ENCODE results near the gene CELA3A. TPM values are rescaled to one million over a fixed set of nuclear protein-coding genes. Genes with fewer than 3 reads are reported as not detected.
"Not testable (repeated sequence)": the region's sequence is repeated elsewhere in the genome, so short reads cannot be mapped to it uniquely, and the experiment has no call there.

The CELA3A gene, protein sequence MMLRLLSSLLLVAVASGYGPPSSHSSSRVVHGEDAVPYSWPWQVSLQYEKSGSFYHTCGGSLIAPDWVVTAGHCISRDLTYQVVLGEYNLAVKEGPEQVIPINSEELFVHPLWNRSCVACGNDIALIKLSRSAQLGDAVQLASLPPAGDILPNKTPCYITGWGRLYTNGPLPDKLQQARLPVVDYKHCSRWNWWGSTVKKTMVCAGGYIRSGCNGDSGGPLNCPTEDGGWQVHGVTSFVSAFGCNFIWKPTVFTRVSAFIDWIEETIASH
- not detected in 2 replicates for total RNA-seq (2014; rRNA removed; shearing (Covaris generic); ENCODE audit: low replicate concordance)

DNA sequence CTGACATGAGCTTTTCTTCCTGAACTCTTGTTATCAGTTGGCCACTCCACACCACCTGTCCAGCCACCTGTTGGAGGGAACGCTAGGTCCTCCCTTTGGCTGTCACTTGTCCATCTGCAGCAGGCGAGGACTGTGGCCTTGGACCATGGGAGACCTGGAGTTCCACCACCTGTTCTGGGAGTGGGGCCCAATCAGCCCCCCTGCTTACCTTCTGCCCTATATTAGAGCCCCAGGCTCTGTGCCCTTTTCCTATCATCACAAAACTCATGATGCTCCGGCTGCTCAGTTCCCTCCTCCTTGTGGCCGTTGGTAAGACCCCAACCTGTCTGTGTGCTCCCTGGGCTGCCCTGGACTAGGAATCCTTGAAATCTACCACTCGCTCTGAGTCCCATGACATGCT lies at the start of gene CELA3A:
Gene CELA3A, plus strand, starts transcription at position 249 of the 400 bp plus-strand sequence. Its CDS starts 18 bp downstream, at position 267.
- DNase-seq (ENCODE audit: low read depth) = no peak
- in situ Hi-C loops (cut with HindIII; ENCODE audit: low pct_unique_long_range_greater_than_20kb, low sequenced_read_pairs) = no loop called here

GRCh38 chr1:21952786-21953520 lies 48.5 kb upstream of the CELA3A start:
- in situ Hi-C loops (cut with HindIII; ENCODE audit: low pct_unique_long_range_greater_than_20kb, low sequenced_read_pairs) = no loop called here
- DNase-seq (ENCODE audit: low read depth) = no peak

GRCh38 chr1:21955058-21955457 lies 46.4 kb upstream of the CELA3A start:
- no peak for DNase-seq (ENCODE audit: low read depth)
- in situ Hi-C loops (cut with HindIII; ENCODE audit: low pct_unique_long_range_greater_than_20kb, low sequenced_read_pairs) = no loop called here

DNA sequence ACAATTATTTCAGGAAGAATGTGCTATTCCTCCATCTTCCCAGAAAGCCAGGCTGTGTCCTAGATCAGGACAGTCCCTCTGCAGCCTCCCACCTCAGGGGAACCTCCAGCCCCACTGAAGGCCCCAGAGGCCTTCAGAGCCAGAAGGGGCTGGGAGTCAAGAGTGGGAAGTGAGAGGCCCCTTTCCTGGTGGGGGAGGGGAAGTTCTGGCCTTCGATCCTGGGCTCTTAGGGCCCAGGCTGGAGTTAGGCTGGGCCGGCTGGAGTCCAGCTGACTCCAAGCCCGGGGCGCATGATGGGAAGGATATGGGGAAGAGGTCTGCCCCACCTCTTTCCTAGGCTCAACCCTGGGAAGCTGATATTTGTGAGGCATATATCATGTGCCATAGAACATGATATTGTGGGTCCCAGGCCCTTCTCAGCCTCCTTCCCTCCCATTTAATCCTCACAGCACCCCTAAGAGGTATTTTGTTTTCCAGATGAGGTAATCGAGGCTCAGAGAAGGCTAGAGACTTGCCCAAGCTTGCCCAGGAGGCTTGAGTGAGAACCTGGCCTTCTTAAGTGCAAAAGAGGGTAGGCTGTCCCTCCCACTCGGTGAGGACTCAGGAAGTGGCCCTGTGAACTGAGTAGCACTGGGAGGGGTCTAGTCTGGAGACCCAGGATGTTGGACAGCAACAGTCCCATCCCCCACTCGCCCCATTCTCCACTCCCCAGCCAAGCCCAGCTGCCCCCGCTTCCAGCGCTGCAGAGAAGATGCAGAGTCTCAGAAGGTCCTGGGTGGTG lies 45.8 kb upstream of the CELA3A start:
- DNase-seq (ENCODE audit: low read depth) = no peak
- in situ Hi-C loops (cut with HindIII; ENCODE audit: low pct_unique_long_range_greater_than_20kb, low sequenced_read_pairs) = no loop called here

GRCh38 chr1:21956720-21957552 lies 44.5 kb upstream of the CELA3A start:
- peak; percentile 91 for DNase-seq (ENCODE audit: low read depth)
- in situ Hi-C loops (cut with HindIII; ENCODE audit: low pct_unique_long_range_greater_than_20kb, low sequenced_read_pairs) = no loop called here

DNA sequence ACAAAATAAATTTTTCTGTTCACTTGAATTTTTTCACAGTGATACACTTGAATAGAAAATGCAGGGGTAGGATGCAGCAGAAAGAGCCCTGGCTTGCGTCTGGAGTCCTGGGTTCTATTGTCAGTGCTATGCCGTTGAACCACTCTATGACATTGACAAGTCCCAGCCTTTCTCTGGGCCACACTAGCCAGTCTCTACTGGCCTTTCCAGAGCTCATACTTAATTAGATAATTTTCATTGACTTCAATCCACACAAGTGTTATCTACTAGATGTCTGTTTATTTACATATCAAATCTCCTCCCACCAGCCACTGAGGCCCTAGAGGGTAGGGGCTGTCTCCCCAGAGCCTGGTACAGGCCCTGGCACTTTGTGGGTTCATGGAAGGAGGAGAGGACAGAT lies 40.1 kb upstream of the CELA3A start:
- in situ Hi-C loops (cut with HindIII; ENCODE audit: low pct_unique_long_range_greater_than_20kb, low sequenced_read_pairs) = no loop called here

DNA sequence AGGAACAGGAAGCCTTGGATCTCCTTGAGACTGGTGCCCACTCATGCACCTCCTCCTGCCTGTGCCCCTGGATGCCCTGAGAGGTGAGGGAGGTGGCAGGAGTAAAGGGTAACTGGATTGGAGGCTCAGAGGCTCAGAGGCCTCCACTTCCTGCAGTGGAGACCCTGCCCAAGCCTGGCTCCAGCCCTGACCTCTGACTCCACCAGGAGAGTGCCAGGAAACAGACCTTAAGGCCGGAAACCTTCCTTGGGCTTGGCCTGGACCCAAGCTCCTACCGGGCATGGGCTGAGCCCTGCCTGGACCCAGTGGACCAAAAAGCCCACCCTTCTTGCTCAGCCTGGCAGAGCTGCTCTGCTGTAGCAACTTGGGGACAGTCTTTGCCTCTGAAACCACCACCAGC lies 39.7 kb upstream of the CELA3A start:
- DNase-seq (ENCODE audit: low read depth) = no peak
- in situ Hi-C loops (cut with HindIII; ENCODE audit: low pct_unique_long_range_greater_than_20kb, low sequenced_read_pairs) = no loop called here

More for the DNA sequence above, 40.1 kb upstream of the CELA3A start:
- DNase-seq (ENCODE audit: low read depth) = no peak

DNA sequence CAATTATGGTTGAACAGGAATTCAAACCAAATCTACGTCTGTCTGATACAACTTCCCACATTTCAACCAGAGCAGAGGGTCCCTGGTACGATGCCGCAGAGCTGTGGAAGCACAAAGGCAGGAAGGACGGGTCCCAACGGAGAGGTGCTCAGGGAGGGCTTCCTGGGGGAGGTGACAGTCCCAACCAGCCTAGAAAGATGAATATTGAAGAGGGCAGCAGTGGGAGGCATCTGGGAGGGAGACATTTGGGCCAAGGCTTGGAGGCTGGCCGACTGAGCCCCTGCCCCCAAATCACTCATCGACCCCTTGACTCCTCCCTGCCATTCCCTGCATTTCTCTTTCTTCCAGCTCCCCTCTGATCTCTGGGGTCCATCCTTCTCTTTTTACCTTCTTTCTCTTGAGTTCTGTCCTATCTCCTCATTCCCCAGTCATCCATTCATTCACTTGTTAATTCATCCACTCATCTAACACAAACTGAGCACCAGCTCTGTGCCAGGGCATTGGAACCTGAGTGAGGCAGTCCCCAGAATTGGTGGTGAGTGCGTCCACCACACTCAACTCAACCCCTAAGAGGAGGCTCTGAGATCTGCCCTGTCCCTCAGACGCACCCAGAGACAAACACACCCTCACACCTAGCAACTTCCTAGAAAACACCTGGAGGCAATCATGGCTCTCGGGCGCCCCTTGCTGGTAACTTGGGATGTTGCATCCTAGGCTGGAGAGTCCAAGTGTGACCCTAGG lies 37.8 kb upstream of the CELA3A start:
- in situ Hi-C loops (cut with HindIII; ENCODE audit: low pct_unique_long_range_greater_than_20kb, low sequenced_read_pairs) = no loop called here
- DNase-seq (ENCODE audit: low read depth) = peak; percentile 74

- in situ Hi-C loops (cut with HindIII; ENCODE audit: low pct_unique_long_range_greater_than_20kb, low sequenced_read_pairs) = no loop called here
These were observed 35.0 kb upstream of the CELA3A start for GRCh38 chr1:21966247-21967000.

GRCh38 chr1:21967216-21967615 lies 34.2 kb upstream of the CELA3A start:
- DNase-seq (ENCODE audit: low read depth); in situ Hi-C loops (cut with HindIII; ENCODE audit: low pct_unique_long_range_greater_than_20kb, low sequenced_read_pairs): not testable (repeated sequence)

More at GRCh38 chr1:21966247-21967000, 35.0 kb upstream of the CELA3A start:
- peak; percentile 43 for DNase-seq (ENCODE audit: low read depth)

DNA sequence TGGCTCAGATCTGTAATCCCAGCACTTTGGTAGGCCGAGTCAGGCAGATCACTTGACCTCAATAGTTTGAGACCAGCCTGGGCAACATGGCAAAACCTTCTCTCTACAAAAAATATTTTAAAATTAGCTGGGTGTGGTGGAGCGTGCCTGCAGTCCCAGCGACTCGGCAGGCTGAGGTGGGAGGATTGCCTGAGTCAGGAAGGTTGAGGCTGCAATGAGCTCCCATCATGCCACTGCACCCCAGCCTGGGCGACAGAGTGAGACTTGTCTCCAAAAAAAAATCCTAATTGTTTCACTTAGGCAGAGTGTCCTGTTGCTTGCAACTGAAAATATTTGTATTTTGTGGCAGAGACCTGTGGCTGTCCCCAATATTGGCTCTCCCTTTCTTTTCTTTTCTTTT lies 32.4 kb upstream of the CELA3A start:
- DNase-seq (ENCODE audit: low read depth); in situ Hi-C loops (cut with HindIII; ENCODE audit: low pct_unique_long_range_greater_than_20kb, low sequenced_read_pairs): not testable (repeated sequence)

DNA sequence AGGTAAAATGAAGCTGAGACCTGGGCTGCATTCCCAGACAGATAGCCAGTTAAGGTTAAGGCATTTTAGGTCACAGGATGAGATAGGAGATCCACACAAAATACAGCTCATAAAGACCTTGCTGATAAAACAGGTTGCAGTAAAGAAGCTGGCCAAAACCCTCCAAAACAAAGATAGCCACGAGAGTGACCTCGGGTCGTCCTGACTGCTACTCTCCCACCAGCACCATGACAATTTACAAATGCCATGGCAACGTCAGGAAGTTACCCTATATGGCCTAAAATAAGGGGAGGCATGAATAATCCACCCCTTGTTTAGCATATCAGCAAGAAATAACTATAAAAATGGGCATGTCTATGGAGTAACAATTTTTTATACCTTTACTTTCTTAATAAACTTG lies 30.9 kb upstream of the CELA3A start:
- DNase-seq (ENCODE audit: low read depth); in situ Hi-C loops (cut with HindIII; ENCODE audit: low pct_unique_long_range_greater_than_20kb, low sequenced_read_pairs): not testable (repeated sequence)

GRCh38 chr1:21972973-21973441 lies 28.4 kb upstream of the CELA3A start:
- peak; percentile 32 for DNase-seq (ENCODE audit: low read depth)
- in situ Hi-C loops (cut with HindIII; ENCODE audit: low pct_unique_long_range_greater_than_20kb, low sequenced_read_pairs) = not testable (repeated sequence)

GRCh38 chr1:21973948-21974347 lies 27.5 kb upstream of the CELA3A start:
- in situ Hi-C loops (cut with HindIII; ENCODE audit: low pct_unique_long_range_greater_than_20kb, low sequenced_read_pairs); DNase-seq (ENCODE audit: low read depth): not testable (repeated sequence)

DNA sequence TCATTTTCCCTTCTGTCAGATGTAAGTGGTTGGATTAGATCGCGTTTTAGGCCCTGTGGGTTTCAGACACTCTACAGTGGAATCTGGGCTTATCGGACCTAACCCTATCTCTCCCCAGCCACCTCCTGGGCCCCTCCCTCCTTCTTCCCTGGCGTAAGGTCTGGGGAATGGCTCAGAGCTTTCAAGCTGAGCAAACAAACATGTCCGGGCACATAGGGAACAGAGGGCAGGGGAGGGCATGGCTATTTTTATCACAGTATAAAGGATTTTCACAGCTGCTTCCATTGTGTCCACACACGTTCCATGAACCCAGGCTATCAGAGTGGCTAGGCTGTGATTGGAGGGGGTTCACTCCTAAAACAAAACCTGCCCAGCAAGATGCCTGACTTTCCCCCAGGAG lies 26.8 kb upstream of the CELA3A start:
- in situ Hi-C loops (cut with HindIII; ENCODE audit: low pct_unique_long_range_greater_than_20kb, low sequenced_read_pairs); DNase-seq (ENCODE audit: low read depth): not testable (repeated sequence)

GRCh38 chr1:21975296-21975695 lies 26.2 kb upstream of the CELA3A start:
- in situ Hi-C loops (cut with HindIII; ENCODE audit: low pct_unique_long_range_greater_than_20kb, low sequenced_read_pairs); DNase-seq (ENCODE audit: low read depth): not testable (repeated sequence)

Data from Caki2 (cell line).